HT-29 (cell line): ENCODE measurements around the gene KPNA1. TPM values are rescaled to one million over a fixed set of nuclear protein-coding genes. Genes with fewer than 3 reads are reported as not detected.
"Not testable (repeated sequence)": the region's sequence is repeated elsewhere in the genome, so short reads cannot be mapped to it uniquely, and the experiment has no call there.

Experiments used
- DNase-seq: peaks from one replicate; pipeline ENCODE4 v3.0.0-alpha.2; 2015; ENCODE audit warnings: low spot score
- total RNA-seq: library from RNA; depleted of rRNA; stranded (reverse); fragments of >200 nt; shearing (Covaris generic); gene quantifications from 2 replicates; pipeline ENCODE4 v1.2.3, GENCODE V29; 2014

The KPNA1 gene
- total RNA-seq, 1 experiment from 2014 or later: 26.9 TPM

GRCh38 chr3:122481390-122481789 is 33.3 kb downstream of the KPNA1 start:
- DNase-seq: no peak

- no peak for DNase-seq
Observed at GRCh38 chr3:122476532-122476931, 38.2 kb downstream of the KPNA1 start.

DNA sequence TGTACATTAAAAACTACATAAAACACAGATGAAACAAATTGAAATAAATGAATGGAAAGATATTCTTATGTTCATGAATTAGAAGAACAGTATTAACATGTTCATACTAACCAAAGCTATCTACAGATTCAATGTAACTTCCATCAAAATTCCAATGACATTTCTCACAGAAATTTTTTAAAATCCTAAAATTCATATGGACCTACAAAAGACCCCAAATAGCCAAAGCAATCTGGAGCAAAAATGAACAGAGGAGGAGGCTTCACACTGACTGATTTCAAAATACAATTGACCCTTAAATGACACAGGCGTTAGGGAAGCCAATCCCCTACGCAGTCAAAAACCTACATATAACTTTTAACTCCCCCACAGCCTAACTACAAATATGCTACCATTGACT is 39.4 kb downstream of the KPNA1 start:
- DNase-seq: no peak

GRCh38 chr3:122469659-122470058 is 45.1 kb downstream of the KPNA1 start:
- DNase-seq: no peak

DNA sequence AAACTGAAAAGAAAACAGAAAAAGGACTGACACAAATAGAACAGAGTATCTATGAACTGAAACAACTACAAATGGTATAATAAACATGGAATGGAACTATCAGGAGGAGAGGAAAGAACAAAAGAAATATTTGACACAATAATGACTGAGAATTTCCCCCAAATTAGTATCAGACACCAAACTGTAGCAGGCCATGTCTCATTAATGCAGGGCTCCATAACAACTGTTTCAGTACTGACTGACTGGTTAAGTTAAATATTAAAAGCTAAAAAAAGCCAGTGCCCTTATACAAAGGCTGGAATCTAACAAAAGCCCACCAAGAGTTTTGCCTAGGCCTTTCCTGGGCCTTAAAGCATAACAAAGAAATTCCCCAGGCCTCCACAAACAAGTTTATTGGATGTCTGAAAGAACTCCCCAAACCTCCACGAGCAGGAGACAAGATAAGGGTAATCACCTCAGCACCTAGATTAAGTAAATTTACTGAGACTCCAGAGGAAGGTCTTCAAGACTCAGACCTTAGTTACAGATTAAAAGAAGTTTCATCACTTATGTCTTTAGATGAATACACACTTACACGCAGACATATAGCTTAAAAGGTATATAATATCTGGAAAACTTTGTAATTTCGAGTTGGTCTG is 45.7 kb downstream of the KPNA1 start:
- DNase-seq: no peak

GRCh38 chr3:122466701-122467240 is 48.0 kb downstream of the KPNA1 start:
- no peak for DNase-seq

DNA sequence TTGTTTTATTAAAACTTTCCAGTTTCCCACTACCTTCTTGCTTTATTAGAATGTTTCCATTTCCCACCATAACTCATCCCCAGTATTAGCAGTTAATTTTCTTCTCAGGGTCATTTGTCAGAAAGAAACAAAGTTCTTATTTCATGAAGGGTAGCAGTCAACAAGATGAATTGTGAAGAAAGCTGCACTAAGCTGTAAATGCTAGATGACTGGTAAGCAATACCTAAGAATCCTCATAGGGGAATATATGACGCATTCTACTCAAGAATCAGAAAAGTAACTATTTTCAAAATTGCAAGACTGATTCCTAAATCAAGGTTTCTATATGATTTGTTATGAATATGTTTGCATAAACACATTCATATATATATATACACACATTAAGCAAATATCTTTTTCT is 50.1 kb downstream of the KPNA1 start:
- DNase-seq: no peak

GRCh38 chr3:122462406-122462805 is 52.3 kb downstream of the KPNA1 start:
- no peak for DNase-seq

GRCh38 chr3:122461806-122462205 is 52.9 kb downstream of the KPNA1 start:
- no peak for DNase-seq

DNA sequence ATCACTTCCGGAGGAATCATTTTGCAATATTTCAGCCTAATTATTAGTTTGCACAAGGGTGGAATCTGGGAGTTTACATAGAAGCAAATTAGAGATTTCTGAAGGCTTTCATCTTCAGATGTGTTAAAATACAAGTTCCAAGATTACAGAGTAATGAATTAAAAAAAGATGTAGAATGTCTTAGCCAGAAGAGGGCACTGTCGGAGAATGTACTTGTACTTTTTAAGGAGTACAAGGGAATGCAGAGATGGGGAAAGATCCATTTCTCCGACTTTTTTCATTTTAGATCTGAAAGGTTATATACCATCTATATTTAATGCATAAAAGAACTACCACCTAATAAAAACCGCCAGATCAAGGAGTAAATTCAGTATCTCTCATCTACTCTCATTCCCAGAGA is 55.7 kb downstream of the KPNA1 start:
- peak; percentile 79 for DNase-seq

GRCh38 chr3:122457706-122458105 is 57.0 kb downstream of the KPNA1 start:
- no peak for DNase-seq

DNA sequence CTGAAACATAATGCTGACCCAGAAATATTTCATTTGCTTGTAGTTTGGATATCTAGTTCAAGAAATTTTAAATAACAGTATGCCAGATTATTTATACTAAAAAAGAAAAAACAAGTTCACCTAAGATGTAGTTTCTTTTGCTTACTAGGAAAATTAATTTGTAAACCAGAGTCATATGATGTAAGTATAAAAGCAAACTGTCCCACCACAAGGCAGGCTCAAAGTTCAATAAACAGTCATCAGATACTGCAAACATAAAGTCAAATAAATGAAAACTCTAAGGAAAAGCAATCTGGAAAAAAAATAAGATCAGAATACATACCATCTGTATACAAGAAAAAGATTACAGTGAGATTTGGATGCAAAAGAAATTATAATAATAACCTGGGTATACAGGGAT is 58.7 kb downstream of the KPNA1 start:
- DNase-seq: no peak

GRCh38 chr3:122451371-122451770 is 63.4 kb downstream of the KPNA1 start:
- no peak for DNase-seq

DNA sequence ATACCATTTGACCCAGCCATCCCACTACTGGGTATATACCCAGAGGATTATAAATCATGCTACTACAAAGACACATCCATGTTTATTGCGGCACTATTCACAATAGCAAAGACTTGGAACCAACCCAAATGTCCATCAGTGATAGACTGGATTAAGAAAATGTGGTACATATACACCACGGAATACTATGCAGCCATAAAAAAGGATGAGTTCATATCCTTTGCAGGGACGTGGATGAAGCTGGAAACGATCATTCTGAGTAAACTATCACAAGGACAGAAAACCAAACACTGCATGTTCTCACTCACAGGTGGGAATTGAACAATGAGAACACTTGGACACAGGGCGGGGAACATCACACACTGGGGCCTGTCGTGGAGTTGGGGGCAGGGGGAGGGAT is 66.5 kb downstream of the KPNA1 start:
- not testable (repeated sequence) for DNase-seq

DNA sequence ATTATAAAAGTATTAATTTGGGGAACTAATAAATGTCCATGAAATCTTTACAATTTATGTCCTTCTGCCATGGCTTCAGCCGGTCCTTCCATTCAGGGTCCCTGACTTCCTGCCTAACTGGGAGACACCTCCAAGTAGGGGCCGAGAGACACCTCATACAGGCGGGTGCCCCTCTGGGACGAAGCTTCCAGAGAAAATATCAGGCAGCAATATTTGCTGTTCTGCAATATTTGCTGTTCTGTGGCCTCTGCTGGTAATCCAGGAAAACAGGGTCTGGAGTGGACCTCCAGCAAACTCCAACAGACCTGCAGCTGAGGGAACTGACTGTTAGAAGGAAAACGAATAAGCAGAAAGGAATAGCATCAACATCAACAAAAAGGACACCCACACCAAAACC is 70.2 kb downstream of the KPNA1 start:
- DNase-seq: not testable (repeated sequence)

DNA sequence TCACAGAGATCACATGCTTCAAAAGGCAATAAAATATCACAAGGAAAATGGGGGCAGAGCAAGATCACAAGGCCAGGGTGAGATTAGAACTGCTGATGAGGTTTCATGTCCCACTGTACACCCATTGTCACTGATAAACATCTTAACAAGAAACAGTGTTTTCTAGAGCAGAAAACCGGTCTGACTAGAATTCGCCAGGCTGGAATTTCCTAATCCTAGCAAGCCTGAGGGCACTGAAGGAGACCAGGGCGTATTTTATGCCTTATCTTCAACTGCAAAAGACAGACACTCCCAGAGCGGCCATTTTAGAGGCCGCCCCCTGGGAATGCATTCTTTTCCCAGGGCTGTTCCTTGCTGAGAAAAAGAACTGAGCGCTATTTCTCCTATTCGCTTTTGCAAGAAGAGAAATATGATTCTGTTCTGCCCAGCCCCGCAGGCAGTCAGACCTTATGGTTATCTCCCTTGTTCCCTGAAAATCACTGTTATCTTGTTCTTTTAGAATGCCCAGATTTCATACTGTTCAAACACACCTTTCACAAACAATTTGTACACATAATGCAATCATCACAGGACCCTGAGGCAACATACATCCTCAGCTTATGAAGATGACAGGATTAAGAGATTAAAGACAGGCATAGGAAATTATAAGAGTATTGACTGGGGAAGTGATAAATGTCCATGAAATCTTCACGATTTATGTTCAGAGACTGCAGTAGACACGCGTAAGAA is 70.8 kb downstream of the KPNA1 start:
- DNase-seq: peak; percentile 92

DNA sequence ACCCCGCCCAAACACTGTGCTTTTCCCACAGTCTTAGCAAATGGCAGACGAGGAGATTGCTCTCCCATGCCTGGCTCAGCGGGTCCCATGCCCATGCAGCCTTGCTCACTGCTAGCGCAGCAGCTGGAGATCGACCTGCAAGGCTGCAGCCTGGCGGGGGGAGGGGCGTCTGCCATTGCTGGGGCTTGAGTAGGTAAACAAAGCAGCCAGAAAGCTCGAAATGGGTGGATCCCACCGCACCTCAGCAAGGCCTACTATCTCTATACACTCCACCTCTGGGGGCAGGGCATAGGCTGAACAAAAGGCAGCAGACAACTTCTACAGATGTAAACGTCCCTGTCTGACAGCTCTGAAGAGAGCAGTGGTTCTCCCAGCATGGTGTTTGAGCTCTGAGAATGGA is 71.6 kb downstream of the KPNA1 start:
- peak; percentile 37 for DNase-seq

- no peak for DNase-seq
Observed at GRCh38 chr3:122435950-122436349, 78.8 kb downstream of the KPNA1 start.

DNA sequence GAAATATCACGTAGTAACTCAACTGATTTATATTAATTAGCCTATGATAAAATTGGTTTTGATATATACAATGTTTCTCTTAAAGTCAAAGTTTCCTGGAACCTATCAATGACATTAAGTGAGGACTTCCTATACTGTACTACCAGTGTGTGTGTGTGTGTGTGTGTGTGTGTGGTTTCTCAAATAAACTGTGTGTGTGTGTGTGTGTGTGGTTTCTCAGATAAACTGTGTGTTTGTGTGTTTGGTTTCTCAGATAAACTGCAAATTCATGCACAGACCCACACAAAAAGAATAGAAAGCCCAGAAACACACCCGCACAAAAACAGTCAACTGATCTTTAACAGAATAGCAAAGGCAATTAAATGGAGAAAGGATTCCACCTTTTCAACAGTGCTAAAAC is 84.4 kb downstream of the KPNA1 start:
- DNase-seq: no peak

DNA sequence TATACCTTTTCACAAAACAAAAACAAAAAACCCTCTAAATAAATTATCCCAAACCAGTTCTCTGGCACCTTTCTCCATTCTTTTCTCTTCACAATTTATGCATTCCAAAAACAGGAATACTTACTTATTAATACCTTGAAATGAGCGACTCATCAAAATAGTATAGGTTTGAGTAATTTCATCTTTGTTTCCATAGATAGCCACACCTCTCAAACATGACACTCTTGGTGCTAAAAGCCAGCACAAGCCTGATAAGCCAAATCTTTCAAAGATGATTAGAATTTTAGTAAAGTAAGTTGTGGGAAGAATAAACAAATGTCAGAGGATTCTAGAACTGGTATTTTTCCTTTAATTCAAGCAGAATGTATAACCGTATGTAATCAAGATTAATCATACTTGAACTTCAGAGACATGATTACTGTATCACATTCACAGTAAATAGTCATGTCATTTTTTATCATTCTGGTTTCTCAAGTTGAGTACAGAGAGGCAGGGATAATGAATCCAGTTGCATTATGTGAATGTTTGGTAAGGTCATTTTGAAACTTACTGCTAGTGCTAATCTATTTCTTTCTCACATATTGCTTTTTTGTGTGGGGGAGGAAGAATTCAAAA is 86.8 kb downstream of the KPNA1 start:
- no peak for DNase-seq

- DNase-seq: no peak
Observed at GRCh38 chr3:122421836-122422235, 92.9 kb downstream of the KPNA1 start.

- no peak for DNase-seq
Observed at GRCh38 chr3:122421101-122421500, 93.6 kb downstream of the KPNA1 start.

DNA sequence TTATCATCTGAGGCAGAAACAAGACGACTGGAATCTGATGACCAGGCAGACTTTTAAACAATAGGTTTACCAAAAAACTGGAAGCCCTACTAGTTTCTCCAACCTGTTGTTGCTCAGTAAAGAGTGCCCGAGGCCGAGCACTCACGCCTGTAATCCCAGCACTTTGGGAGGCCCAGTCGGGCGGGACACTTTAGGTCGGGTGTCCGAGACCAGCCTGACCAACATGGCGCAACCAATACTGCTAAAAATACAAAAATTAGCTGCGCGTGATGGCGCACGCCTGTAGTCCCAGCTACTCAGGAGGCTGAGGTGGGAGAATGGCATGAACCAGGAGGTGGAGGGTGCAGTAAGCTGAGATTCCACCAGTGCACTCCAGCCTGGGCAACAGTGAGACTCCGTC is 97.8 kb downstream of the KPNA1 start:
- no peak for DNase-seq
